ENCODE data around the gene CD37. TPM values are rescaled to one million over a fixed set of nuclear protein-coding genes. Genes with fewer than 3 reads are reported as not detected.
"Not testable (repeated sequence)": the region's sequence is repeated elsewhere in the genome, so short reads cannot be mapped to it uniquely, and the experiment has no call there.

The CD37 gene
- total RNA-seq, 1 donor from 2014 or later, result 0.96 TPM

- DNase-seq (ENCODE audit: low spot score), result no peak
Measured at GRCh38 chr19:49328741-49329140, 6.5 kb upstream of the CD37 start.

- DNase-seq (ENCODE audit: low spot score), result not testable (repeated sequence)
Measured at GRCh38 chr19:49331187-49331586, 4.0 kb upstream of the CD37 start.

GRCh38 chr19:49331616-49332055 lies 3.6 kb upstream of the CD37 start:
- DNase-seq (ENCODE audit: low spot score), result peak; percentile 46

- DNase-seq (ENCODE audit: low spot score), result not testable (repeated sequence)
Measured at GRCh38 chr19:49332691-49333417, 2.4 kb upstream of the CD37 start.

GRCh38 chr19:49333418-49333805 lies 1.8 kb upstream of the CD37 start:
- DNase-seq (ENCODE audit: low spot score), result no peak

GRCh38 chr19:49333811-49334288 lies 1.4 kb upstream of the CD37 start:
- no peak for DNase-seq (ENCODE audit: low spot score)

GRCh38 chr19:49335784-49336481 lies 727 bp downstream of the CD37 start:
- DNase-seq (ENCODE audit: low spot score), result no peak

- DNase-seq (ENCODE audit: low spot score), result no peak
Measured at GRCh38 chr19:49336482-49337266, 1.5 kb downstream of the CD37 start.

GRCh38 chr19:49337267-49338022 lies 2.2 kb downstream of the CD37 start:
- no peak for DNase-seq (ENCODE audit: low spot score)

GRCh38 chr19:49338023-49338677 lies 2.9 kb downstream of the CD37 start:
- DNase-seq (ENCODE audit: low spot score), result no peak

GRCh38 chr19:49338691-49339300 lies 3.6 kb downstream of the CD37 start:
- peak; percentile 57 for DNase-seq (ENCODE audit: low spot score)

- DNase-seq (ENCODE audit: low spot score), result peak; percentile 96
Measured at GRCh38 chr19:49339301-49340068, 4.3 kb downstream of the CD37 start.

GRCh38 chr19:49340069-49340864 lies 5.1 kb downstream of the CD37 start:
- DNase-seq (ENCODE audit: low spot score), result peak; percentile 32

- DNase-seq (ENCODE audit: low spot score), result no peak
Measured at GRCh38 chr19:49340865-49341718, 5.9 kb downstream of the CD37 start.

- DNase-seq (ENCODE audit: low spot score), result no peak
Measured at GRCh38 chr19:49342291-49342721, 7.1 kb downstream of the CD37 start.

- DNase-seq (ENCODE audit: low spot score), result no peak
Measured at GRCh38 chr19:49343123-49343522, 7.9 kb downstream of the CD37 start.

- no peak for DNase-seq (ENCODE audit: low spot score)
Measured at GRCh38 chr19:49344505-49345423, 9.6 kb downstream of the CD37 start.

Data from umbilical cord (tissue), 2 donors.